Parathyroid adenoma (tissue), 2 donors: ENCODE measurements around the gene PEPD.

Source experiments
- H2AFZ ChIP-seq: fragments of 300-600 bp; sonication (generic); one replicate; pipeline ENCODE4 v1.7.0; 2017; ENCODE audit warnings: antibody characterized with exemption, mild to moderate bottlenecking
- H3K27ac ChIP-seq: fragments of 300-600 bp; sonication (generic); one replicate; pipeline ENCODE4 v1.7.0; 2017
- H3K27me3 ChIP-seq: fragments of 300-600 bp; sonication (generic); one replicate; pipeline ENCODE4 v1.7.0; 2017; ENCODE audit warnings: low read length; ENCODE audit not compliant: control insufficient read depth, insufficient read depth
- H3K36me3 ChIP-seq: fragments of 300-600 bp; sonication (generic); one replicate; pipeline ENCODE4 v1.7.0; 2017; ENCODE audit warnings: low read length; ENCODE audit not compliant: control insufficient read depth, insufficient read depth
- H3K4me1 ChIP-seq: fragments of 300-600 bp; sonication (generic); one replicate; pipeline ENCODE4 v1.7.0; 2017; ENCODE audit warnings: control low read depth
- H3K4me2 ChIP-seq: fragments of 300-600 bp; sonication (generic); one replicate; pipeline ENCODE4 v1.7.0; 2017; ENCODE audit warnings: low read length
- H3K4me3 ChIP-seq: fragments of 300-600 bp; sonication (generic); one replicate; pipeline ENCODE4 v1.7.0; 2017; ENCODE audit warnings: low read depth, low read length
- H3K79me2 ChIP-seq: fragments of 300-600 bp; sonication (generic); one replicate; pipeline ENCODE4 v1.7.0; 2017; ENCODE audit warnings: control low read depth
- H3K9ac ChIP-seq: fragments of 300-600 bp; sonication (generic); one replicate; pipeline ENCODE4 v1.7.0; 2017; ENCODE audit warnings: mild to moderate bottlenecking
- H3K9me3 ChIP-seq: fragments of 300-600 bp; sonication (generic); one replicate; pipeline ENCODE4 v1.7.0; 2017; ENCODE audit warnings: low read length; ENCODE audit not compliant: control insufficient read depth
- TF ChIP-seq, protein P1 (sequence below): fragments of 300-600 bp; sonication (generic); IDR thresholded peaks from one replicate; pipeline ENCODE4 v1.7.0; 2017; ENCODE audit warnings: antibody characterized with exemption, mild to moderate bottlenecking
- donor health status: primary hyperparathyroidism.

PEPD gene

DNA sequence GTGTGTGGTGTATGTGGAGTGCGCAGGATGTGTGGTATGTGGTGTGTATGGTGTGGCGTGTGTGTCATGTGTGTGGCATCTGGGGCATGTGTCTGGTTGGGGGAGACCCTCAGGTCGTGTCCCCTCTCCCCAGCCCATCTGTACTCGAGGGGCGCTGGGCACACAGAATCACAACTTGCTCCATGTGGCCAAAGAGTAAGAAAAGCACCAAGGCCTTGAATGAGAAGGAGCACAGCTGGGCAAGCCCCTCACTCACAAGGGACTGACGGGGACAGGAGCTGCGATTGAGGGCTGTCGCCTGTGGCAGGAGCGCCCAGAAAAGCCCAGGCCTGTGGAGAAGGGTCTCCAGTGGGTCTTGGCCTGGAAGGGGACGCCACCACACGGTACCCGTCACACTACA lies 62.8 kb downstream of the PEPD start:
- Histone ChIP-seq H3K9ac (no peak overlapping the region), H3K79me2 (peaks cover 2% of the 10 kb centered on the region), H3K4me3 (no peak overlapping the region), H3K4me1 (no peaks in the 10 kb centered on the region), H2AFZ (no peak overlapping the region), H3K27ac (no peak overlapping the region), H3K36me3 (no peaks in the 10 kb centered on the region), H3K27me3 (no peaks in the 10 kb centered on the region), H3K4me2 (no peak overlapping the region), H3K9me3 (no peaks in the 10 kb centered on the region)
- TF ChIP-seq, protein P1, sequence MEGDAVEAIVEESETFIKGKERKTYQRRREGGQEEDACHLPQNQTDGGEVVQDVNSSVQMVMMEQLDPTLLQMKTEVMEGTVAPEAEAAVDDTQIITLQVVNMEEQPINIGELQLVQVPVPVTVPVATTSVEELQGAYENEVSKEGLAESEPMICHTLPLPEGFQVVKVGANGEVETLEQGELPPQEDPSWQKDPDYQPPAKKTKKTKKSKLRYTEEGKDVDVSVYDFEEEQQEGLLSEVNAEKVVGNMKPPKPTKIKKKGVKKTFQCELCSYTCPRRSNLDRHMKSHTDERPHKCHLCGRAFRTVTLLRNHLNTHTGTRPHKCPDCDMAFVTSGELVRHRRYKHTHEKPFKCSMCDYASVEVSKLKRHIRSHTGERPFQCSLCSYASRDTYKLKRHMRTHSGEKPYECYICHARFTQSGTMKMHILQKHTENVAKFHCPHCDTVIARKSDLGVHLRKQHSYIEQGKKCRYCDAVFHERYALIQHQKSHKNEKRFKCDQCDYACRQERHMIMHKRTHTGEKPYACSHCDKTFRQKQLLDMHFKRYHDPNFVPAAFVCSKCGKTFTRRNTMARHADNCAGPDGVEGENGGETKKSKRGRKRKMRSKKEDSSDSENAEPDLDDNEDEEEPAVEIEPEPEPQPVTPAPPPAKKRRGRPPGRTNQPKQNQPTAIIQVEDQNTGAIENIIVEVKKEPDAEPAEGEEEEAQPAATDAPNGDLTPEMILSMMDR: no peak

DNA sequence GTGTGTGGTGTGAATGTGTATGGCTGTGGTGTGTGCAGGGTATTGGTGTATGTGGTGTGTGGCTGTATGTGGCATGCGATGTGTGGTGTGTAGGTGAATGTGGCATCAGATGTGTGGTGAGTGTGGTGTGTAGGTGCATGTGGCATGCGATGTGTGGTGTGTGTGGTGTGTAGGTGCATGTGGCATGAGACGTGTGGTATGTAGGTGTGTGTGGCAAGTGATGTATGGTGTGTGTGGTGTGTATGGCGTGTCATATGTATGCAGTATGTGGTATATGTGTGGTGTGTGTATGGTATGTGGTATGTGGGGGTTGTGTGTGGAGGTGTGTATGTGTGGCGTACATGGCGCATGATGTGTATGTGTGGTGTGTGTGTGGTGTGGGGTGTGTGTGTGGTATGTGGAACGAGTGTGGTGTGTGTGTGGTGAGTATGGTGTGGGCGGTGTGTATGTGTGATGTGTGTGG lies 63.4 kb downstream of the PEPD start:
- Histone ChIP-seq H3K27ac (no peak overlapping the region), H3K9me3 (no peaks in the 10 kb centered on the region), H3K4me3 (no peak overlapping the region), H3K27me3 (no peaks in the 10 kb centered on the region), H3K79me2 (peaks cover 2% of the 10 kb centered on the region), H3K36me3 (no peaks in the 10 kb centered on the region), H2AFZ (no peak overlapping the region), H3K9ac (no peak overlapping the region), H3K4me1 (no peaks in the 10 kb centered on the region), H3K4me2 (no peak overlapping the region)
- TF ChIP-seq, protein P1: no peak

DNA sequence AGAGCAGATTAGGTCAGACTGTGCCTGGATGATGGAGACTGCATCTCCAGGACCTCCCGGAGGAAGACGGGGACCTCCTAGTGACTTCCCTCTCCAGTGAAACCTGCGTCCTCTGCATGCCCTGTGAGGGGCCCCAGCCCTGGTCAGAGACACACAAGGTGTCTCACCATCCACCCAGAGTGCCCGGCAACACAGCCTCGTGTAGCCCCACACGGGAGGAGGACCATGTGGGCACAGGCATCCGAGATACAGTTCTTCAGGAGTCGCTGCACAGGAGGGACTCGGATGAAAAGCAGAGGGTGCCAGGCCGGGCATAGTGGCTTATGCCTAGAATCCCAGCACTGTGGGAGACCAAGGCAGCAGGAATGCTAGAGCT lies 64.8 kb downstream of the PEPD start:
- Histone ChIP-seq H3K9me3 (no peaks in the 10 kb centered on the region), H3K36me3 (no peaks in the 10 kb centered on the region), H3K4me3 (no peak overlapping the region), H3K4me1 (no peaks in the 10 kb centered on the region), H3K4me2 (no peak overlapping the region), H3K9ac (no peak overlapping the region), H3K79me2 (peaks cover 2% of the 10 kb centered on the region), H2AFZ (no peak overlapping the region), H3K27ac (no peak overlapping the region), H3K27me3 (no peaks in the 10 kb centered on the region)
- TF ChIP-seq, protein P1: no peak

DNA sequence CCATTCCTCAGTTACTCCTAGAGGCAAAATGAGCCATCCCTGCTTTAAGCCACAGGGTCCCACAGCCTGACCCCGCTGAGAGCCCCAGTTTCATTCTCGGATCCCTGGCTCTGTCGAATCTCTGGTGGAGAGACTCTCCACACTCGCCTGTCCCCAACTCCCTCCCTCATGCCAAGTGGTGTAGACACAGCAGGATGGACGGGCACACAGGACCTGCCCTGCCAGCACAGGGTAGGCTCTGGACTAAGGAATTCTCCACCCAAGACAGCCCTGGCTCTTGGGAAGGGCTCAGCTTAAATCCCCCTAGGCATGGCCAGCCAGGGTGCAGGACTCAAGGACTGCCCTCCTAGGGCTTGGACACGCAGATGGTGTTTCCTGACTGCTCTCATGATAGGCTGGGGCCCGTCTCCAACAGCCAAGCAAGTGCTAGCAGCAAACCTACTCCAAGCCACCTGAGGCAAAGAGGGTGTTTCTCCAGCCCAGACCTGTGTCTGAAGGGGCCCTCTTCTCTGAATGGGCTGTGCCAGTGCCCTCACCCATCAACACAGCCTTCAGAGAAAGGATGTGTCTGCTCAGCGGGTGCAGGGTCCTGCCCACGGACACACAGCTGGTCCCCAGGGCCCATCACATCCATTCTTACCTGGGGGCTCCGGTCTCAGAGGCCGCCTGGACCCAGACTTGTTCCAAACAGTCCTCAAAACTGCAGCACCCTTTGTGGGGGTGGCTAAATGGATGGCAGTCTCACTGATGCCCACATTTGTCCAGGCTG lies 65.3 kb downstream of the PEPD start:
- H3K9me3 ChIP-seq: no peaks in the 10 kb centered on the region
- no peak overlapping the region for H2AFZ ChIP-seq
- H3K27me3 ChIP-seq: no peaks in the 10 kb centered on the region
- H3K27ac ChIP-seq: no peak overlapping the region
- H3K4me2 ChIP-seq: no peak overlapping the region
- no peaks in the 10 kb centered on the region for H3K4me1 ChIP-seq
- H3K4me3 ChIP-seq: no peak overlapping the region
- H3K36me3 ChIP-seq: no peaks in the 10 kb centered on the region
- H3K9ac ChIP-seq: no peak overlapping the region
- peaks cover 2% of the 10 kb centered on the region for H3K79me2 ChIP-seq
- TF ChIP-seq, protein P1: no peak

DNA sequence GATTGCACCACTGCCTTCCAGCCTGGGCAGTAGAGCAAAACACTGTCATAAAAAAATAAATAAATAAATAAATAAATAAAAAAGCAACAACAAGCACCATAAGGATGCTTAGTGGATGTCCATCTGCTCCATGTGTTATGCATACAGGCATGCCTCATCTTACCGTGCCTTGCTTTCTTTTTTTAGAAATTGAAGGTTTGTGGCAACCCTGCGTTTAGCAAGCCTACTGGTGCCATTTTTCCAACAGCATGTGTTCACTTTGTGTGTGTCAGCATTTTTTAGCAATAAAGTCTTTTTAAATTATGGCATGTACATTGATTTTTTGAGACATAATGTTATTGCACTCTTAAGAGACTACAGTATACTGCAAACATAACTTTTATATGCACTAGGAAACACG lies 68.3 kb downstream of the PEPD start:
- no peak overlapping the region for H3K9ac ChIP-seq
- H3K4me1 ChIP-seq: no peaks in the 10 kb centered on the region
- no peak overlapping the region for H2AFZ ChIP-seq
- H3K27me3 ChIP-seq: no peaks in the 10 kb centered on the region
- peaks cover 2% of the 10 kb centered on the region for H3K79me2 ChIP-seq
- H3K4me2 ChIP-seq: no peak overlapping the region
- no peaks in the 10 kb centered on the region for H3K9me3 ChIP-seq
- no peak overlapping the region for H3K4me3 ChIP-seq
- no peaks in the 10 kb centered on the region for H3K36me3 ChIP-seq
- TF ChIP-seq, protein P1: no peak
- H3K27ac ChIP-seq: no peak overlapping the region
